HEK293 (cell line): ENCODE data around the gene HEMK1.

Experiments
- CTCF ChIA-PET: fragments of 350-600 bp; formaldehyde crosslinking; extraction: SDS; loops from one replicate; lab custom pipeline; 2021; ENCODE audit warnings: antibody characterized with exemption; lab: Yijun Ruan, JAX
- POLR2A ChIA-PET: fragments of 300-600 bp; formaldehyde crosslinking; extraction: SDS; loops from one replicate; lab custom pipeline; 2020; ENCODE audit warnings: antibody characterized with exemption, inconsistent platforms; lab: Yijun Ruan, JAX
- H3K27ac ChIP-seq: fragments of 200-500 bp; sonication (Bioruptor generic); 2 replicates; pipeline ENCODE4 v1.5.1; 2014; ENCODE audit warnings: low read depth, low read length, control low read depth, inconsistent platforms; ENCODE audit errors: extremely low read depth
- H3K36me3 ChIP-seq, 2 experiments: fragments of 200-500 bp in 1 of 2; sonication (Bioruptor generic) in 1 of 2; 1 replicate in 1 of 2; 2 replicates in 1 of 2; pipeline ENCODE4 v1.5.1; 2014 to 2017; ENCODE audit warnings: inconsistent platforms in 2 of 2, low read length in 2 of 2; ENCODE audit not compliant: control insufficient read depth in 2 of 2, insufficient read depth in 1 of 2
- H3K4me1 ChIP-seq: fragments of 200-500 bp; sonication (Bioruptor generic); 2 replicates; pipeline ENCODE4 v1.5.1; 2014; ENCODE audit warnings: mild to moderate bottlenecking, low read length, inconsistent platforms; ENCODE audit not compliant: control insufficient read depth, insufficient read depth
- H3K4me3 ChIP-seq: 2 replicates; pipeline ENCODE4 v1.5.1; 2011; ENCODE audit warnings: low read depth, mild to moderate bottlenecking, control low read depth, low read length, moderate library complexity
- H3K9me3 ChIP-seq: fragments of 200-500 bp; sonication (Bioruptor generic); 2 replicates; pipeline ENCODE4 v1.5.1; 2014; ENCODE audit warnings: low read depth, low read length, inconsistent platforms; ENCODE audit not compliant: control insufficient read depth, insufficient read depth
- EGR2 ChIP-seq: fragments of 450-650 bp; formaldehyde crosslinking; IDR thresholded peaks from 2 replicates; pipeline ENCODE4 v1.5.1; 2016; ENCODE audit warnings: low read depth, missing biosample characterization, missing genetic modification characterization
- GLIS1 ChIP-seq: fragments of 450-650 bp; formaldehyde crosslinking; IDR thresholded peaks from 2 replicates; pipeline ENCODE4 v1.5.1; 2016; ENCODE audit warnings: missing biosample characterization, missing genetic modification characterization
- GLIS2 ChIP-seq: fragments of 450-650 bp; formaldehyde crosslinking; IDR thresholded peaks from 2 replicates; pipeline ENCODE4 v1.5.1; 2016; ENCODE audit warnings: missing biosample characterization, missing genetic modification characterization
- KLF1 ChIP-seq: fragments of 450-650 bp; formaldehyde crosslinking; IDR thresholded peaks from 2 replicates; pipeline ENCODE4 v1.5.1; 2016; ENCODE audit warnings: missing biosample characterization, missing genetic modification characterization
- KLF7 ChIP-seq: fragments of 450-650 bp; formaldehyde crosslinking; IDR thresholded peaks from 2 replicates; pipeline ENCODE4 v1.5.1; 2016; ENCODE audit warnings: missing biosample characterization, missing genetic modification characterization, borderline replicate concordance
- KLF8 ChIP-seq: fragments of 450-650 bp; formaldehyde crosslinking; IDR thresholded peaks from 2 replicates; pipeline ENCODE4 v1.5.1; 2016; ENCODE audit warnings: missing biosample characterization, missing genetic modification characterization
- RBAK ChIP-seq: fragments of 450-650 bp; formaldehyde crosslinking; IDR thresholded peaks from 2 replicates; pipeline ENCODE4 v1.5.1; 2016; ENCODE audit warnings: missing biosample characterization, missing genetic modification characterization
- ZBTB20 ChIP-seq: fragments of 450-650 bp; formaldehyde crosslinking; IDR thresholded peaks from 2 replicates; pipeline ENCODE4 v1.5.1; 2016; ENCODE audit warnings: missing biosample characterization, missing genetic modification characterization
- ZFHX2 ChIP-seq: fragments of 450-650 bp; formaldehyde crosslinking; conservative IDR thresholded peaks from 2 replicates; pipeline ENCODE4 v1.5.1; 2016; ENCODE audit warnings: missing biosample characterization, missing genetic modification characterization
- ZNF10 ChIP-seq: fragments of 450-650 bp; formaldehyde crosslinking; IDR thresholded peaks from 2 replicates; pipeline ENCODE4 v1.5.1; 2017; ENCODE audit warnings: missing biosample characterization, missing genetic modification characterization
- ZNF391 ChIP-seq: fragments of 450-650 bp; formaldehyde crosslinking; IDR thresholded peaks from 2 replicates; pipeline ENCODE4 v1.5.1; 2016; ENCODE audit warnings: low read depth, missing biosample characterization, missing genetic modification characterization, borderline replicate concordance
- ZNF416 ChIP-seq: fragments of 450-650 bp; formaldehyde crosslinking; IDR thresholded peaks from 2 replicates; pipeline ENCODE4 v1.5.1; 2016; ENCODE audit warnings: missing biosample characterization, missing genetic modification characterization
- ZNF501 ChIP-seq: fragments of 450-650 bp; formaldehyde crosslinking; IDR thresholded peaks from 2 replicates; pipeline ENCODE4 v1.5.1; 2016; ENCODE audit warnings: missing biosample characterization, missing genetic modification characterization
- ZNF561 ChIP-seq: fragments of 450-650 bp; IDR thresholded peaks from 2 replicates; pipeline ENCODE4 v1.5.1; 2018; ENCODE audit warnings: missing biosample characterization, missing genetic modification characterization, borderline replicate concordance
- ZNF621 ChIP-seq: fragments of 450-650 bp; formaldehyde crosslinking; IDR thresholded peaks from 2 replicates; pipeline ENCODE4 v1.5.1; 2017; ENCODE audit warnings: missing biosample characterization, missing genetic modification characterization
- ZNF654 ChIP-seq: fragments of 450-650 bp; formaldehyde crosslinking; IDR thresholded peaks from 2 replicates; pipeline ENCODE4 v1.5.1; 2016; ENCODE audit warnings: low read depth, missing biosample characterization, missing genetic modification characterization
- ZNF660 ChIP-seq: fragments of 450-650 bp; IDR thresholded peaks from 2 replicates; pipeline ENCODE4 v1.5.1; 2018; ENCODE audit warnings: missing biosample characterization, mild to moderate bottlenecking, missing genetic modification characterization
- ZNF785 ChIP-seq: fragments of 450-650 bp; formaldehyde crosslinking; IDR thresholded peaks from 2 replicates; pipeline ENCODE4 v1.5.1; 2016; ENCODE audit warnings: missing biosample characterization, missing genetic modification characterization
- TF ChIP-seq, protein P1 (sequence below): fragments of 450-650 bp; formaldehyde crosslinking; IDR thresholded peaks from 2 replicates; pipeline ENCODE4 v1.5.1; 2016; ENCODE audit warnings: missing biosample characterization, missing genetic modification characterization
- TF ChIP-seq, protein P2 (sequence below): fragments of 450-650 bp; formaldehyde crosslinking; IDR thresholded peaks from 2 replicates; pipeline ENCODE4 v1.5.1; 2016; ENCODE audit warnings: missing biosample characterization, missing genetic modification characterization

HEMK1 gene

DNA sequence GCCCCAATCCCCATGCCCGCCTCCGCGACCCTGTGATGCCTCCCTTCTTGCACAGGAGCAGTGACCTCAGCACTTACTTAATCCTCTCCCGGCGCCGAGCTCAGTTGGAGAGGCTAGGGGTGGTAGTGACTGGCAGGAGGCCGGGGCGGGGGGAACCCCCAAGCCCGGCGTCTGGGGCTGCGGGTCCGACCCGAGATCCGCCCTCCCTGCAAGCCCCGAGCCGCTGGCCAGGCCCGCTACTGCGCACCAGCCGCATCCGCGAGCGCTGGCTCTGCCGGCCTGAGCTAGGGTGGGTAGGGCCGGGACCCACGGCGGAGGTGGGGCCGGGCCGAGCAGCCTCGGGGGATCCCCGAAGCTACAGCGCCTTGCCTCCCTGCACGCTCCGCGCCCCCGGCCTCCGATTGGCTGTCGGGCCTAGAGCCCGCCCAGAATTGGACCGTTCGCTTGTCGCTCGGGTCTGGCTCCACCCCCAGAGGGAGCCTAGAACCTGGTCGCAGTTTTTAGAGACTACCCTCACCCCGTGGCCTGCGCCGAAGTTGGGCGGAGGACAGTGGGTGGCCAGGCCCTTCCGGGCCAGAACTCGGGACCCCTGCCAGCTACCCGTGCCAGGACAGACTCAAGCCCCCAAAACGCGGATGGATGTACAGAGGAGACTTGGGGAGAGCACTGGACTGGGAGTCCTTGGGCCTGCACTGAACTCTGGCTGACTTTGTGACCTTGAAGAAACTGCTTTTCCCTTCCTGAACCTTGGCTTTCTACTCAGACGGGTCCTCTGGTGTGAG is 1.7 kb upstream of the HEMK1 start, which contains the start of gene C3orf18:
Gene C3orf18 (minus strand): TSS at position 362 of the 782 bp plus-strand sequence. CDS start 2,048 bp downstream, outside the sequence.
- no peak for TF ChIP-seq RBAK (tag by site-specific recombination)
- no peak for TF ChIP-seq ZNF391 (tag by site-specific recombination)
- no peak for TF ChIP-seq KLF8
- TF ChIP-seq ZNF561 (tag by site-specific recombination), result no peak
- TF ChIP-seq EGR2 (tag by site-specific recombination), result no peak
- TF ChIP-seq KLF7 (tag by site-specific recombination), result no peak
- TF ChIP-seq GLIS2 (tag by site-specific recombination), result no peak
- TF ChIP-seq ZBTB20 (tag by site-specific recombination), result no peak
- no peak for TF ChIP-seq ZNF10 (tag by site-specific recombination)
- TF ChIP-seq, protein P1, sequence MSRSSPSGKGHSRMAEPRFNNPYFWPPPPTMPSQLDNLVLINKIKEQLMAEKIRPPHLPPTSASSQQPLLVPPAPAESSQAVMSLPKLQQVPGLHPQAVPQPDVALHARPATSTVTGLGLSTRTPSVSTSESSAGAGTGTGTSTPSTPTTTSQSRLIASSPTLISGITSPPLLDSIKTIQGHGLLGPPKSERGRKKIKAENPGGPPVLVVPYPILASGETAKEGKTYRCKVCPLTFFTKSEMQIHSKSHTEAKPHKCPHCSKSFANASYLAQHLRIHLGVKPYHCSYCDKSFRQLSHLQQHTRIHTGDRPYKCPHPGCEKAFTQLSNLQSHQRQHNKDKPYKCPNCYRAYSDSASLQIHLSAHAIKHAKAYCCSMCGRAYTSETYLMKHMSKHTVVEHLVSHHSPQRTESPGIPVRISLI (tag by site-specific recombination), result no peak
- no peak for TF ChIP-seq ZNF660 (tag by site-specific recombination)
- TF ChIP-seq, all 188 proteins: peak for 0
- Histone ChIP-seq H3K9me3 (no peaks in the 10 kb centered on the region), H3K27ac (no peak within 1 kb of the TSS), H3K36me3 (peaks cover 0 to 5% of the 10 kb centered on the region in 2 experiments; a peak in 1 of 3 replicates), H3K4me3 (no peak within 1 kb of the TSS), H3K4me1 (no peaks in the 10 kb centered on the region; the same call in 1 of the 2 replicates)
- POLR2A ChIA-PET, result interaction anchor here (0.5 to 1.1 kb wide), 2 partner anchors 44 to 206 kb away, joined by 3 to 4 read pairs; partner anchors contain the start of gene CISH
- CTCF ChIA-PET, result interaction anchor here (2.3 to 6.0 kb wide), 2 partner anchors 25 to 46 kb away, joined by 7 to 139 read pairs; partner anchors contain the start of genes CISH and MAPKAPK3

DNA sequence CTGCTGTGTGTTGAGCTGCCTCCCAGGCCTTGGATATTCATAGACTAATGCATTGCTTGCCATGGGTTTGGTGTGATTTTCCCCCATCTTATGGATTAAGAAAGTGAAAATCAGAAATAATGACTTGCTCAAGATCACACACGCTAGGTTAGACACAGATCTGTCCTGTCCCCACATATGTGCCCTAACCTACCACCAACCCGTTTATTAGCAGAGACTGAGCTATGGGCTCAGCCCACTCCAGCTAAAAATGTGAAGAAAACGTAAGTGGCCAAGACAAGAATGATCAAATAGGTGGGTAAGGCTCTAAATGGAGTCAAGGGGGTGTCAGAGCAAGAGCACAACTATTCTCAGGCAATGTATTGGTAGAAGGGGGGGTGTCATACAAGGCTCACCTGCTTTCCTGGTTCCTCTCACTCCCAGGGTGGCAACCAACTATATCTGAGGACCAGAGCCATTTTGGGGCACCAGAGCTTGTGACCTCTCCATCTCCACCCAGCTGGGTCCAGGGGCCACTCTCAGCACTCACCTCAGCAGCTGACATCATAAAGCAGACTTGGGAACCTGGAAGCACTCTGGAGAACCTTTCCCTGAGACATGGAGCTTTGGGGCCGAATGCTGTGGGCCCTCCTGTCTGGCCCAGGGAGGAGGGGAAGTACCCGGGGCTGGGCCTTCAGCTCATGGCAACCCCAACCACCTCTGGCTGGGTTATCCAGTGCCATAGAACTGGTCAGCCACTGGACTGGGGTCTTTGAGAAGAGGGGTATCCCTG is 1.4 kb downstream of the HEMK1 start:
- H3K36me3 ChIP-seq, result peaks cover 0 to 29% of the 10 kb centered on the region in 2 experiments; a peak in 1 of 3 replicates
- CTCF ChIA-PET, result interaction anchor here (0.6 to 6.0 kb wide), 6 partner anchors 21 to 510 kb away, joined by 3 to 139 read pairs (median 4); partner anchors contain the start of genes CISH and MAPKAPK3
- no peaks in the 10 kb centered on the region for H3K9me3 ChIP-seq
- no peak overlapping the region for H3K27ac ChIP-seq
- TF ChIP-seq ZNF416 (tag by site-specific recombination) (no peak), ZFHX2 (tag by site-specific recombination) (no peak), KLF7 (tag by site-specific recombination) (no peak)
- no peaks in the 10 kb centered on the region; the same call in 1 of the 2 replicates for H3K4me1 ChIP-seq
- POLR2A ChIA-PET, result interaction anchor here (2.3 to 2.7 kb wide), 3 partner anchors 8 to 234 kb away, joined by 7 to 25 read pairs (median 9); partner anchors contain the start of gene CISH
- no peak overlapping the region for H3K4me3 ChIP-seq

- POLR2A ChIA-PET, result no interaction called here
Observed at GRCh38 chr3:50571486-50571885, 2.2 kb downstream of the HEMK1 start.

DNA sequence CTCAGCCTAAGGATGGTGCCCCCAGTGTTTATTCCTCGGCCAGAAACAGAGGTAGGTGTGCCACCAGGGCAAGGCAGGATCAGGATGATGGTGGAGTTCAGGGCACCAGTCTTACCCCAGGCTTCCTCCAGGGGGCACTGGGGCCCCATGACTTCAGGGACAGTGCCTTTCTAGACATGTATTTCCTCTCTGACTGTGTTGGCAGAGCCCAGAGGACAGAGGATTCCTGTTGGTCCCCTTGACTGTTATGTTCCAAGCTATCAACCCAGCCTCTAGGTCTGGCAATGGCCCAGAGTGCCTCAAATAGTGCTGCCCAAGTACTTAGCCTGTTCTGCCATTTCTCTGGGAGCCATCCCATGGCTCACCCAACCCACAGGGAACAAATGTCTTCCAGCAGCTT is 2.8 kb downstream of the HEMK1 start:
- H3K27ac ChIP-seq, result no peak overlapping the region
- H3K4me1 ChIP-seq, result no peaks in the 10 kb centered on the region; the same call in 1 of the 2 replicates
- peak; percentile 32 for TF ChIP-seq ZNF654 (tag by site-specific recombination)
- no peak for TF ChIP-seq ZNF785 (tag by site-specific recombination)
- TF ChIP-seq KLF1 (tag by site-specific recombination), result no peak
- TF ChIP-seq, protein P2, sequence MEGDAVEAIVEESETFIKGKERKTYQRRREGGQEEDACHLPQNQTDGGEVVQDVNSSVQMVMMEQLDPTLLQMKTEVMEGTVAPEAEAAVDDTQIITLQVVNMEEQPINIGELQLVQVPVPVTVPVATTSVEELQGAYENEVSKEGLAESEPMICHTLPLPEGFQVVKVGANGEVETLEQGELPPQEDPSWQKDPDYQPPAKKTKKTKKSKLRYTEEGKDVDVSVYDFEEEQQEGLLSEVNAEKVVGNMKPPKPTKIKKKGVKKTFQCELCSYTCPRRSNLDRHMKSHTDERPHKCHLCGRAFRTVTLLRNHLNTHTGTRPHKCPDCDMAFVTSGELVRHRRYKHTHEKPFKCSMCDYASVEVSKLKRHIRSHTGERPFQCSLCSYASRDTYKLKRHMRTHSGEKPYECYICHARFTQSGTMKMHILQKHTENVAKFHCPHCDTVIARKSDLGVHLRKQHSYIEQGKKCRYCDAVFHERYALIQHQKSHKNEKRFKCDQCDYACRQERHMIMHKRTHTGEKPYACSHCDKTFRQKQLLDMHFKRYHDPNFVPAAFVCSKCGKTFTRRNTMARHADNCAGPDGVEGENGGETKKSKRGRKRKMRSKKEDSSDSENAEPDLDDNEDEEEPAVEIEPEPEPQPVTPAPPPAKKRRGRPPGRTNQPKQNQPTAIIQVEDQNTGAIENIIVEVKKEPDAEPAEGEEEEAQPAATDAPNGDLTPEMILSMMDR (tag by site-specific recombination), result peak; percentile 58
- no peak for TF ChIP-seq KLF8
- TF ChIP-seq ZNF621, result no peak
- TF ChIP-seq GLIS1 (tag by site-specific recombination), result no peak
- H3K4me3 ChIP-seq, result no peak overlapping the region
- ChIA-PET CTCF (interaction anchor here (0.5 to 6.0 kb wide), 17 partner anchors 9 to 1161 kb away, joined by 3 to 139 read pairs (median 3); partner anchors contain the start of genes CISH and MAPKAPK3), POLR2A (no interaction called here)
- no peaks in the 10 kb centered on the region for H3K9me3 ChIP-seq
- H3K36me3 ChIP-seq, result peaks cover 0 to 41% of the 10 kb centered on the region in 2 experiments; a peak in 1 of 3 replicates

More at GRCh38 chr3:50571486-50571885, 2.2 kb downstream of the HEMK1 start:
- H3K36me3 ChIP-seq, result peaks cover 0 to 35% of the 10 kb centered on the region in 2 experiments; a peak in 1 of 3 replicates
- no peaks in the 10 kb centered on the region for H3K9me3 ChIP-seq
- no peaks in the 10 kb centered on the region; the same call in 1 of the 2 replicates for H3K4me1 ChIP-seq
- no peak overlapping the region for H3K4me3 ChIP-seq
- CTCF ChIA-PET, result interaction anchor here (0.5 to 6.0 kb wide), 4 partner anchors 38 to 365 kb away, joined by 3 to 139 read pairs (median 10); partner anchors contain the start of genes CISH and MAPKAPK3
- H3K27ac ChIP-seq, result no peak overlapping the region
- no peak for TF ChIP-seq ZNF501 (tag by site-specific recombination)
- TF ChIP-seq, all 188 proteins: peak for 0
